Breast epithelium (tissue), 4 donors: Measurements from ENCODE around the gene SLC8B1. TPM values are rescaled to one million over a fixed set of nuclear protein-coding genes. Genes with fewer than 3 reads are reported as not detected.

ENCODE experiments used
- DNase-seq, 2 donors: peaks; one replicate each; pipeline ENCODE4 v3.0.0-alpha.2; 2019; ENCODE audit warnings: low spot score in 2 of 2
- H3K27ac ChIP-seq, 2 donors: fragments of 200-600 bp; sonication (generic) in 1 of 2; one replicate each; pipeline ENCODE4 v1.5.1; 2016 to 2019; ENCODE audit warnings: mild to moderate bottlenecking in 1 of 2
- H3K27me3 ChIP-seq, 2 donors: fragments of 200-600 bp; sonication (generic) in 1 of 2; one replicate each; pipeline versions ENCODE4 v1.5.1 to v1.6.0; 2017 to 2019; ENCODE audit warnings: control low read depth in 1 of 2, mild to moderate bottlenecking in 1 of 2
- H3K36me3 ChIP-seq: fragments of 200-600 bp; one replicate; pipeline ENCODE4 v1.5.1; 2019
- H3K4me1 ChIP-seq, 2 donors: fragments of 200-600 bp; sonication (generic); one replicate each; pipeline ENCODE4 v1.5.1; 2016 to 2019; ENCODE audit warnings: control low read depth in 1 of 2
- H3K4me3 ChIP-seq, 3 donors: fragments of 200-600 bp; sonication (generic); 1 replicate in 2 of 3; 2 replicates in 1 of 3; pipeline ENCODE4 v1.5.1; 2016 to 2019; ENCODE audit warnings: mild to moderate bottlenecking in 3 of 3, moderate library complexity in 2 of 3
- H3K9me3 ChIP-seq, 2 donors: fragments of 200-600 bp; sonication (generic) in 1 of 2; one replicate each; pipeline ENCODE4 v1.5.1; 2016 to 2019; ENCODE audit warnings: control low read depth in 1 of 2
- CTCF ChIP-seq, 3 donors: fragments of 450-650 bp; IDR thresholded peaks; one replicate each; pipeline ENCODE4 v1.5.1; 2016 to 2017; ENCODE audit warnings: antibody characterized with exemption in 3 of 3, mild to moderate bottlenecking in 3 of 3, moderate library complexity in 3 of 3
- POLR2A ChIP-seq: fragments of 450-650 bp; IDR thresholded peaks from one replicate; pipeline ENCODE4 v1.6.1; 2016; ENCODE audit warnings: antibody characterized with exemption, mild to moderate bottlenecking, moderate library complexity
- POLR2AphosphoS5 ChIP-seq, 3 donors: sonication (generic); formaldehyde crosslinking; IDR thresholded peaks; one replicate each; pipeline ENCODE4 v1.6.1; 2017; ENCODE audit warnings: antibody characterized with exemption in 3 of 3
- intact Hi-C: fragments of 100-400 bp; cut with DNase I; formaldehyde crosslinking; loops from one replicate; pipeline ENCODE4 v1.15.1; 2023; ENCODE audit warnings: low total_unique reads
- total RNA-seq, 3 donors: library from RNA; depleted of rRNA; stranded (reverse); fragments of >200 nt; gene quantifications; one replicate each; pipeline ENCODE4 v1.1.0, GENCODE V29; 2016

SLC8B1 gene
- total RNA-seq, 3 donors from 2014 or later: 32.6 to 36.1 (median 35.4) TPM

- Histone ChIP-seq H3K4me1 (peaks cover 0 to 14% of the 10 kb centered on the region in 2 donors), H3K9me3 (no peaks in the 10 kb centered on the region), H3K4me3 (no peak overlapping the region), H3K27me3 (no peaks in the 10 kb centered on the region), H3K27ac (no peak overlapping the region), H3K36me3 (no peaks in the 10 kb centered on the region)
- no peak for DNase-seq
- TF ChIP-seq POLR2A: no peak
- no peak for TF ChIP-seq POLR2AphosphoS5 (IDR thresholded peaks at IDR 0.05)
- intact Hi-C loops: no loop called here
Observed at GRCh38 chr12:113274848-113275247, 60.1 kb downstream of the SLC8B1 start.

- H3K27ac ChIP-seq: peak overlapping the region; percentile 84 to 86
- no peaks in the 10 kb centered on the region for H3K9me3 ChIP-seq
- no peak for DNase-seq
- H3K4me3 ChIP-seq: no peak overlapping the region
- no peak for TF ChIP-seq CTCF (IDR thresholded peaks at IDR 0.05)
- TF ChIP-seq POLR2AphosphoS5 (IDR thresholded peaks at IDR 0.05): no peak
- no peak for TF ChIP-seq POLR2A
- peaks cover 0 to 14% of the 10 kb centered on the region in 2 donors for H3K4me1 ChIP-seq
- no peaks in the 10 kb centered on the region for H3K27me3 ChIP-seq
- intact Hi-C loops: no loop called here
- H3K36me3 ChIP-seq: no peaks in the 10 kb centered on the region
Observed at GRCh38 chr12:113273053-113273725, 61.7 kb downstream of the SLC8B1 start.

- Histone ChIP-seq H3K27me3 (no peaks in the 10 kb centered on the region), H3K9me3 (no peaks in the 10 kb centered on the region), H3K4me1 (peaks cover 0 to 14% of the 10 kb centered on the region in 2 donors), H3K4me3 (peak overlapping the region in 1 of 3 donors; percentile 45), H3K27ac (peak overlapping the region; percentile 84 to 86), H3K36me3 (no peaks in the 10 kb centered on the region)
- peak in 1 of 2 donors; percentile 74 for DNase-seq
- no peak for TF ChIP-seq POLR2A
- TF ChIP-seq POLR2AphosphoS5 (IDR thresholded peaks at IDR 0.05): peak; percentile 63 to 83 (median 71)
- intact Hi-C loops: no loop called here
Observed at GRCh38 chr12:113271853-113272561, 62.9 kb downstream of the SLC8B1 start.

GRCh38 chr12:113271466-113271852 is 63.5 kb downstream of the SLC8B1 start:
- Histone ChIP-seq H3K27ac (peak overlapping the region; percentile 84 to 86), H3K4me3 (peak overlapping the region in 1 of 3 donors; percentile 45), H3K4me1 (peaks cover 0 to 14% of the 10 kb centered on the region in 2 donors), H3K9me3 (no peaks in the 10 kb centered on the region), H3K36me3 (no peaks in the 10 kb centered on the region), H3K27me3 (no peaks in the 10 kb centered on the region)
- intact Hi-C loops: no loop called here
- no peak for DNase-seq
- TF ChIP-seq POLR2A: no peak
- no peak for TF ChIP-seq POLR2AphosphoS5 (IDR thresholded peaks at IDR 0.05)

- intact Hi-C loops: no loop called here
- no peak overlapping the region for H3K4me3 ChIP-seq
- TF ChIP-seq POLR2AphosphoS5 (IDR thresholded peaks at IDR 0.05): no peak
- no peak for TF ChIP-seq POLR2A
- no peak for TF ChIP-seq CTCF (IDR thresholded peaks at IDR 0.05)
- peaks cover 0 to 14% of the 10 kb centered on the region in 2 donors for H3K4me1 ChIP-seq
- no peaks in the 10 kb centered on the region for H3K9me3 ChIP-seq
- DNase-seq: no peak
- H3K27ac ChIP-seq: peak overlapping the region; percentile 84 to 86
- H3K27me3 ChIP-seq: no peaks in the 10 kb centered on the region
- H3K36me3 ChIP-seq: no peaks in the 10 kb centered on the region
Observed at GRCh38 chr12:113270709-113271009, 64.2 kb downstream of the SLC8B1 start.

GRCh38 chr12:113269257-113269943 is 65.5 kb downstream of the SLC8B1 start:
- intact Hi-C loops: no loop called here
- no peaks in the 10 kb centered on the region for H3K9me3 ChIP-seq
- H3K36me3 ChIP-seq: no peaks in the 10 kb centered on the region
- no peak overlapping the region for H3K4me3 ChIP-seq
- DNase-seq: no peak
- peaks cover 0 to 14% of the 10 kb centered on the region in 2 donors for H3K4me1 ChIP-seq
- H3K27ac ChIP-seq: peak overlapping the region in 1 of 2 donors; percentile 10
- H3K27me3 ChIP-seq: no peaks in the 10 kb centered on the region
- TF ChIP-seq CTCF (IDR thresholded peaks at IDR 0.05): no peak
- TF ChIP-seq POLR2AphosphoS5 (IDR thresholded peaks at IDR 0.05): no peak
- no peak for TF ChIP-seq POLR2A
